SK-N-MC (cell line): ENCODE measurements around the gene NDUFA13.

Experiments used
- EZH2 ChIP-seq: fragments of 200-600 bp; sonication (generic); IDR thresholded peaks from one replicate; pipeline ENCODE4 v1.6.1; 2017; ENCODE audit warnings: antibody characterized with exemption
- FOXP2 ChIP-seq: optimal IDR thresholded peaks from 2 replicates; pipeline ENCODE3; 2011; ENCODE audit warnings: mild to moderate bottlenecking, moderate library complexity; ENCODE audit not compliant: insufficient read depth; ENCODE audit errors: extremely low read length, control extremely low read depth
- POLR2AphosphoS5 ChIP-seq: IDR thresholded peaks from 2 replicates; pipeline ENCODE4 v1.6.1; 2012; ENCODE audit warnings: mild to moderate bottlenecking, low read depth, low read length, borderline replicate concordance

- TF ChIP-seq EZH2 (no peak), POLR2AphosphoS5 (no peak), FOXP2 (no peak)
Observed at GRCh38 chr19:19488875-19489690, 26.9 kb upstream of the NDUFA13 start.
